ENCODE data around the gene PGLYRP4. TPM values are rescaled to one million over a fixed set of nuclear protein-coding genes. Genes with fewer than 3 reads are reported as not detected.

Gene PGLYRP4
- total RNA-seq, 6 experiments from 2014 or later = not detected

GRCh38 chr1:153343811-153344717 lies 4.6 kb downstream of the PGLYRP4 start:
- no peak for DNase-seq
- peaks cover 16% of the 10 kb centered on the region for H3K27me3 Mint-ChIP-seq (ENCODE audit: insufficient read depth)
- no peaks in the 10 kb centered on the region for H3K4me1 Mint-ChIP-seq (ENCODE audit: low read depth)
- no peak overlapping the region for H3K4me3 Mint-ChIP-seq
- H3K9me3 Mint-ChIP-seq = no peaks in the 10 kb centered on the region
- TF ChIP-seq CTCF (IDR thresholded peaks at IDR 0.05) = no peak
- H3K36me3 Mint-ChIP-seq (ENCODE audit: low read depth) = no peaks in the 10 kb centered on the region
- no peak overlapping the region for H3K27ac Mint-ChIP-seq

GRCh38 chr1:153343040-153343681 lies 5.5 kb downstream of the PGLYRP4 start:
- TF ChIP-seq CTCF (IDR thresholded peaks at IDR 0.05) = no peak
- Mint-ChIP-seq H3K27ac (no peak overlapping the region), H3K4me1 (ENCODE audit: low read depth) (no peaks in the 10 kb centered on the region), H3K4me3 (no peak overlapping the region), H3K27me3 (ENCODE audit: insufficient read depth) (peaks cover 17% of the 10 kb centered on the region), H3K9me3 (no peaks in the 10 kb centered on the region), H3K36me3 (ENCODE audit: low read depth) (no peaks in the 10 kb centered on the region)
- DNase-seq = no peak

GRCh38 chr1:153342178-153342577 lies 6.5 kb downstream of the PGLYRP4 start:
- Mint-ChIP-seq H3K4me1 (ENCODE audit: low read depth) (no peaks in the 10 kb centered on the region), H3K27ac (no peak overlapping the region), H3K4me3 (no peak overlapping the region), H3K27me3 (ENCODE audit: insufficient read depth) (peaks cover 9% of the 10 kb centered on the region), H3K36me3 (ENCODE audit: low read depth) (no peaks in the 10 kb centered on the region), H3K9me3 (no peaks in the 10 kb centered on the region)
- DNase-seq = no peak
- no peak for TF ChIP-seq CTCF (IDR thresholded peaks at IDR 0.05)

GRCh38 chr1:153341431-153341934 lies 7.2 kb downstream of the PGLYRP4 start:
- Mint-ChIP-seq H3K4me3 (no peak overlapping the region), H3K36me3 (ENCODE audit: low read depth) (no peaks in the 10 kb centered on the region), H3K27me3 (ENCODE audit: insufficient read depth) (peaks cover 9% of the 10 kb centered on the region), H3K4me1 (ENCODE audit: low read depth) (no peaks in the 10 kb centered on the region), H3K9me3 (no peaks in the 10 kb centered on the region), H3K27ac (no peak overlapping the region)
- TF ChIP-seq CTCF (IDR thresholded peaks at IDR 0.05) = no peak
- no peak for DNase-seq

- Mint-ChIP-seq H3K36me3 (ENCODE audit: low read depth) (no peaks in the 10 kb centered on the region), H3K27ac (no peak overlapping the region), H3K9me3 (no peaks in the 10 kb centered on the region), H3K4me1 (ENCODE audit: low read depth) (no peaks in the 10 kb centered on the region), H3K4me3 (no peak overlapping the region), H3K27me3 (ENCODE audit: insufficient read depth) (peaks cover 11% of the 10 kb centered on the region)
- no peak for DNase-seq
- TF ChIP-seq CTCF (IDR thresholded peaks at IDR 0.05) = no peak
These were observed 8.3 kb downstream of the PGLYRP4 start for GRCh38 chr1:153340356-153340755.

Measured in HFFc6 (cell line).